ENCODE results near the gene SRSF9.

Gene SRSF9

GRCh38 chr12:120472521-120472920 is 3.0 kb upstream of the SRSF9 start:
- no peak for DNase-seq
- TF ChIP-seq POLR2A (IDR thresholded peaks at IDR 0.05; ENCODE audit: low read length) (no peak), GATA1 (IDR thresholded peaks at IDR 0.05; ENCODE audit: low read depth, low read length) (no peak)

- DNase-seq: no peak
- TF ChIP-seq GATA1 (IDR thresholded peaks at IDR 0.05; ENCODE audit: low read depth, low read length): no peak
These were observed 719 bp upstream of the SRSF9 start for GRCh38 chr12:120470150-120470784.

GRCh38 chr12:120468821-120469449 is 613 bp downstream of the SRSF9 start:
- TF ChIP-seq GATA1 (IDR thresholded peaks at IDR 0.05; ENCODE audit: low read depth, low read length) (no peak), POLR2A (IDR thresholded peaks at IDR 0.05; ENCODE audit: low read length) (no peak)
- DNase-seq: peak; percentile 58 to 65

GRCh38 chr12:120468325-120468820 is 1.2 kb downstream of the SRSF9 start:
- no peak for TF ChIP-seq GATA1 (IDR thresholded peaks at IDR 0.05; ENCODE audit: low read depth, low read length)
- TF ChIP-seq POLR2A (IDR thresholded peaks at IDR 0.05; ENCODE audit: low read length): no peak
- peak; percentile 54 to 65 for DNase-seq

GRCh38 chr12:120467439-120467838 is 2.1 kb downstream of the SRSF9 start:
- DNase-seq: no peak
- TF ChIP-seq GATA1 (IDR thresholded peaks at IDR 0.05; ENCODE audit: low read depth, low read length): no peak
- TF ChIP-seq POLR2A (IDR thresholded peaks at IDR 0.05; ENCODE audit: low read length): no peak

GRCh38 chr12:120466560-120467315 is 2.8 kb downstream of the SRSF9 start:
- TF ChIP-seq GATA1 (IDR thresholded peaks at IDR 0.05; ENCODE audit: low read depth, low read length): no peak
- no peak for TF ChIP-seq POLR2A (IDR thresholded peaks at IDR 0.05; ENCODE audit: low read length)

GRCh38 chr12:120465756-120466155 is 3.8 kb downstream of the SRSF9 start:
- TF ChIP-seq GATA1 (IDR thresholded peaks at IDR 0.05; ENCODE audit: low read depth, low read length): no peak
- no peak for TF ChIP-seq POLR2A (IDR thresholded peaks at IDR 0.05; ENCODE audit: low read length)
- no peak for DNase-seq

More at GRCh38 chr12:120466560-120467315, 2.8 kb downstream of the SRSF9 start:
- DNase-seq: peak; percentile 70 to 79

- DNase-seq: no peak
- TF ChIP-seq GATA1 (IDR thresholded peaks at IDR 0.05; ENCODE audit: low read depth, low read length) (no peak), POLR2A (IDR thresholded peaks at IDR 0.05; ENCODE audit: low read length) (no peak)
These were observed 5.8 kb downstream of the SRSF9 start for GRCh38 chr12:120463712-120464111.

GRCh38 chr12:120462099-120462640 is 7.4 kb downstream of the SRSF9 start:
- TF ChIP-seq POLR2A (IDR thresholded peaks at IDR 0.05; ENCODE audit: low read length): no peak
- TF ChIP-seq GATA1 (IDR thresholded peaks at IDR 0.05; ENCODE audit: low read depth, low read length): no peak
- DNase-seq: no peak

GRCh38 chr12:120460157-120460556 is 9.4 kb downstream of the SRSF9 start:
- DNase-seq: no peak
- TF ChIP-seq POLR2A (IDR thresholded peaks at IDR 0.05; ENCODE audit: low read length): no peak
- TF ChIP-seq GATA1 (IDR thresholded peaks at IDR 0.05; ENCODE audit: low read depth, low read length): no peak

GRCh38 chr12:120457133-120457532 is 12.4 kb downstream of the SRSF9 start:
- TF ChIP-seq GATA1 (IDR thresholded peaks at IDR 0.05; ENCODE audit: low read depth, low read length): no peak
- no peak for TF ChIP-seq POLR2A (IDR thresholded peaks at IDR 0.05; ENCODE audit: low read length)
- peak; percentile 18 to 33 for DNase-seq

GRCh38 chr12:120455302-120455701 is 14.2 kb downstream of the SRSF9 start:
- DNase-seq: no peak
- TF ChIP-seq POLR2A (IDR thresholded peaks at IDR 0.05; ENCODE audit: low read length) (no peak), GATA1 (IDR thresholded peaks at IDR 0.05; ENCODE audit: low read depth, low read length) (no peak)

GRCh38 chr12:120453977-120454376 is 15.6 kb downstream of the SRSF9 start:
- DNase-seq: peak; percentile 49 to 56

More at GRCh38 chr12:120453977-120454376, 15.6 kb downstream of the SRSF9 start:
- TF ChIP-seq GATA1 (IDR thresholded peaks at IDR 0.05; ENCODE audit: low read depth, low read length) (no peak), POLR2A (IDR thresholded peaks at IDR 0.05; ENCODE audit: low read length) (no peak)
